ENCODE data around the gene PLEKHG2.
"Not testable (repeated sequence)": the region's sequence is repeated elsewhere in the genome, so short reads cannot be mapped to it uniquely, and the experiment has no call there.

DNA sequence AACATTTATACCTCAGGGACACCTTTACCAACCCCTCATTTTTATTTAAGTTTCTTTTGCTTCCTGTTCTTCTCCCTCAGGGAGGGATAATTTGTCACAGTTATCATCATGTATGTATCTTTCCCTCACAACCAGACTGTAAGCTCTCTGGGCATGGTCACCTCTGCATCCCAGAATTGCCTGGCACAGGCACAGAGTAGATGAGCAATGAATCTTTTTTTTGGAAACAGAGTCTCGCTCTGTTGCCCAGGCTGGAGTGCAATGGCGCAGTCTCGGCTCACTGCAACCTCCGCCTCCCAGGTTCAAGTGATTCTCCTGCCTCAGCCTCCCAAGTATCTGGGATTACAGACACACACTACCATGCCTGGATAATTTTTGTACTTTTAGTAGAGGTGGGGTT, 33.1 kb upstream of the PLEKHG2 start:
- TF ChIP-seq, protein P1, sequence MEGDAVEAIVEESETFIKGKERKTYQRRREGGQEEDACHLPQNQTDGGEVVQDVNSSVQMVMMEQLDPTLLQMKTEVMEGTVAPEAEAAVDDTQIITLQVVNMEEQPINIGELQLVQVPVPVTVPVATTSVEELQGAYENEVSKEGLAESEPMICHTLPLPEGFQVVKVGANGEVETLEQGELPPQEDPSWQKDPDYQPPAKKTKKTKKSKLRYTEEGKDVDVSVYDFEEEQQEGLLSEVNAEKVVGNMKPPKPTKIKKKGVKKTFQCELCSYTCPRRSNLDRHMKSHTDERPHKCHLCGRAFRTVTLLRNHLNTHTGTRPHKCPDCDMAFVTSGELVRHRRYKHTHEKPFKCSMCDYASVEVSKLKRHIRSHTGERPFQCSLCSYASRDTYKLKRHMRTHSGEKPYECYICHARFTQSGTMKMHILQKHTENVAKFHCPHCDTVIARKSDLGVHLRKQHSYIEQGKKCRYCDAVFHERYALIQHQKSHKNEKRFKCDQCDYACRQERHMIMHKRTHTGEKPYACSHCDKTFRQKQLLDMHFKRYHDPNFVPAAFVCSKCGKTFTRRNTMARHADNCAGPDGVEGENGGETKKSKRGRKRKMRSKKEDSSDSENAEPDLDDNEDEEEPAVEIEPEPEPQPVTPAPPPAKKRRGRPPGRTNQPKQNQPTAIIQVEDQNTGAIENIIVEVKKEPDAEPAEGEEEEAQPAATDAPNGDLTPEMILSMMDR (IDR thresholded peaks at IDR 0.05; ENCODE audit: low read depth, low read length, missing input control): not testable (repeated sequence)
- TF ChIP-seq NR2F2 (IDR thresholded peaks at IDR 0.05); RXRA (IDR thresholded peaks at IDR 0.05); SP1 (IDR thresholded peaks at IDR 0.05); GABPA (IDR thresholded peaks at IDR 0.05 in 1 of 2, conservative IDR thresholded peaks at IDR 0.05 in 1 of 2); TAF1 (conservative IDR thresholded peaks at IDR 0.05); RAD21 (IDR thresholded peaks at IDR 0.05): not testable (repeated sequence)
- TF ChIP-seq, protein P2, sequence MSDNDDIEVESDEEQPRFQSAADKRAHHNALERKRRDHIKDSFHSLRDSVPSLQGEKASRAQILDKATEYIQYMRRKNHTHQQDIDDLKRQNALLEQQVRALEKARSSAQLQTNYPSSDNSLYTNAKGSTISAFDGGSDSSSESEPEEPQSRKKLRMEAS (IDR thresholded peaks at IDR 0.05): not testable (repeated sequence)
- TF ChIP-seq, protein P3, sequence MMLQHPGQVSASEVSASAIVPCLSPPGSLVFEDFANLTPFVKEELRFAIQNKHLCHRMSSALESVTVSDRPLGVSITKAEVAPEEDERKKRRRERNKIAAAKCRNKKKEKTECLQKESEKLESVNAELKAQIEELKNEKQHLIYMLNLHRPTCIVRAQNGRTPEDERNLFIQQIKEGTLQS (IDR thresholded peaks at IDR 0.05): not testable (repeated sequence)
- TF ChIP-seq, protein P4, sequence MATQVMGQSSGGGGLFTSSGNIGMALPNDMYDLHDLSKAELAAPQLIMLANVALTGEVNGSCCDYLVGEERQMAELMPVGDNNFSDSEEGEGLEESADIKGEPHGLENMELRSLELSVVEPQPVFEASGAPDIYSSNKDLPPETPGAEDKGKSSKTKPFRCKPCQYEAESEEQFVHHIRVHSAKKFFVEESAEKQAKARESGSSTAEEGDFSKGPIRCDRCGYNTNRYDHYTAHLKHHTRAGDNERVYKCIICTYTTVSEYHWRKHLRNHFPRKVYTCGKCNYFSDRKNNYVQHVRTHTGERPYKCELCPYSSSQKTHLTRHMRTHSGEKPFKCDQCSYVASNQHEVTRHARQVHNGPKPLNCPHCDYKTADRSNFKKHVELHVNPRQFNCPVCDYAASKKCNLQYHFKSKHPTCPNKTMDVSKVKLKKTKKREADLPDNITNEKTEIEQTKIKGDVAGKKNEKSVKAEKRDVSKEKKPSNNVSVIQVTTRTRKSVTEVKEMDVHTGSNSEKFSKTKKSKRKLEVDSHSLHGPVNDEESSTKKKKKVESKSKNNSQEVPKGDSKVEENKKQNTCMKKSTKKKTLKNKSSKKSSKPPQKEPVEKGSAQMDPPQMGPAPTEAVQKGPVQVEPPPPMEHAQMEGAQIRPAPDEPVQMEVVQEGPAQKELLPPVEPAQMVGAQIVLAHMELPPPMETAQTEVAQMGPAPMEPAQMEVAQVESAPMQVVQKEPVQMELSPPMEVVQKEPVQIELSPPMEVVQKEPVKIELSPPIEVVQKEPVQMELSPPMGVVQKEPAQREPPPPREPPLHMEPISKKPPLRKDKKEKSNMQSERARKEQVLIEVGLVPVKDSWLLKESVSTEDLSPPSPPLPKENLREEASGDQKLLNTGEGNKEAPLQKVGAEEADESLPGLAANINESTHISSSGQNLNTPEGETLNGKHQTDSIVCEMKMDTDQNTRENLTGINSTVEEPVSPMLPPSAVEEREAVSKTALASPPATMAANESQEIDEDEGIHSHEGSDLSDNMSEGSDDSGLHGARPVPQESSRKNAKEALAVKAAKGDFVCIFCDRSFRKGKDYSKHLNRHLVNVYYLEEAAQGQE (IDR thresholded peaks at IDR 0.05): not testable (repeated sequence)
